IPS-18c (cell line): ENCODE data around the gene DYNLRB1.

ENCODE experiments used
- H3K4me3 ChIP-seq: 2 replicates; pipeline ENCODE4 v1.7.0; 2013; ENCODE audit warnings: low read depth, mild to moderate bottlenecking, low read length, moderate library complexity; ENCODE audit not compliant: insufficient read depth
- H3K9me3 ChIP-seq: one replicate; pipeline ENCODE4 v1.6.1; 2013; ENCODE audit warnings: mild to moderate bottlenecking, low read length, moderate library complexity; ENCODE audit not compliant: control insufficient read depth, insufficient read depth

Gene DYNLRB1

GRCh38 chr20:34562641-34563040 is 46.4 kb downstream of the DYNLRB1 start:
- no peak overlapping the region for H3K4me3 ChIP-seq

GRCh38 chr20:34564833-34565232 is 48.6 kb downstream of the DYNLRB1 start:
- H3K9me3 ChIP-seq: no peaks in the 10 kb centered on the region
- no peak overlapping the region for H3K4me3 ChIP-seq

More at GRCh38 chr20:34562641-34563040, 46.4 kb downstream of the DYNLRB1 start:
- H3K9me3 ChIP-seq: no peaks in the 10 kb centered on the region

GRCh38 chr20:34566978-34567891 is 51.0 kb downstream of the DYNLRB1 start:
- Histone ChIP-seq H3K4me3 (no peak overlapping the region), H3K9me3 (no peaks in the 10 kb centered on the region)

GRCh38 chr20:34567892-34568865 is 52.0 kb downstream of the DYNLRB1 start:
- H3K4me3 ChIP-seq: no peak overlapping the region
- H3K9me3 ChIP-seq: no peaks in the 10 kb centered on the region

- H3K4me3 ChIP-seq: no peak overlapping the region
- no peaks in the 10 kb centered on the region for H3K9me3 ChIP-seq
Observed at GRCh38 chr20:34569598-34569997, 53.4 kb downstream of the DYNLRB1 start.

GRCh38 chr20:34570859-34571306 is 54.7 kb downstream of the DYNLRB1 start:
- peaks cover 4% of the 10 kb centered on the region for H3K9me3 ChIP-seq
- no peak overlapping the region for H3K4me3 ChIP-seq

- Histone ChIP-seq H3K9me3 (peaks cover 4% of the 10 kb centered on the region), H3K4me3 (no peak overlapping the region)
Observed at GRCh38 chr20:34571753-34572152, 55.5 kb downstream of the DYNLRB1 start.

GRCh38 chr20:34573541-34574300 is 57.5 kb downstream of the DYNLRB1 start:
- Histone ChIP-seq H3K4me3 (no peak overlapping the region), H3K9me3 (peaks cover 4% of the 10 kb centered on the region)

DNA sequence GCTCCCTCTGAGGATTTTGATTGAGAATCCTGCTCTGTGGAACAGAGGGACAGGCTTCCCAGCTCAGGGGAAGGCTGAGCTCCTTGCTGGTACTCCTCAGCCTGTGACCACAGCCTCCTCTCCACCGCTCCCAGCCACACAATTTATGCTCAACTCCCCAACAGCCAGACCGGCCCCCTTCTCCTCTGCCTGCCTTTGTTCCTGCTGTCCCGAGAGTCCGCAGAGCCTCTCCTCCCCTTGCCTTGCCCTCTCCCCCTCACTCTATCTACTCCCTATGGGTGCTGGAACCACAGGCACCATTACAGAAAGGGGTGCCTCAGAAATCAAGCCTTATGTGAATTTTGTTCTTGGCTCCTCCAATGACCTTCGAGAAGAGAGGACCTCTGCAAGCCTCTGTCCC is 58.2 kb downstream of the DYNLRB1 start:
- Histone ChIP-seq H3K4me3 (no peak overlapping the region), H3K9me3 (peaks cover 4% of the 10 kb centered on the region)

DNA sequence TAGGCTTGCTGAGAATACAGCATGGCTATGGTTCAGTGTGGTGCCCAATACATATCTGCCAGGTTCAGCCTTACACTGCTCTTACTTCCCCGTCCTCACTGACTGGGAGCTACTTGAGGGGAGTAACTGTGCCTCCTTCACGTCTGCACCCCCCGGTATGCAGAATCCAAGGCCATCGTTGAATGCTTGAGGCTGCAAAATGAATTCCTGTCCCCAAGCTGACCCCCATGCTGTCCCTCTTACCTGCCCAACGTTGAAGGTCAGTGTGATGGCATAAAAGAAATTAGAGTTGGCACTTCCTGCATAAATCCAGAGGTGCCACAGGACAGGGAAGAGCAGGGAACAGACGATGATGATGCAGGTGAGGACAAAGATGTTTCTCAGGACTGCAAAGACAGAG is 58.6 kb downstream of the DYNLRB1 start:
- Histone ChIP-seq H3K4me3 (no peak overlapping the region), H3K9me3 (peaks cover 4% of the 10 kb centered on the region)

GRCh38 chr20:34575271-34575670 is 59.0 kb downstream of the DYNLRB1 start:
- H3K9me3 ChIP-seq: peaks cover 4% of the 10 kb centered on the region
- no peak overlapping the region for H3K4me3 ChIP-seq

GRCh38 chr20:34575756-34576155 is 59.5 kb downstream of the DYNLRB1 start:
- H3K4me3 ChIP-seq: no peak overlapping the region
- peaks cover 4% of the 10 kb centered on the region for H3K9me3 ChIP-seq

GRCh38 chr20:34577061-34577460 is 60.8 kb downstream of the DYNLRB1 start:
- H3K4me3 ChIP-seq: no peak overlapping the region
- peaks cover 4% of the 10 kb centered on the region for H3K9me3 ChIP-seq

DNA sequence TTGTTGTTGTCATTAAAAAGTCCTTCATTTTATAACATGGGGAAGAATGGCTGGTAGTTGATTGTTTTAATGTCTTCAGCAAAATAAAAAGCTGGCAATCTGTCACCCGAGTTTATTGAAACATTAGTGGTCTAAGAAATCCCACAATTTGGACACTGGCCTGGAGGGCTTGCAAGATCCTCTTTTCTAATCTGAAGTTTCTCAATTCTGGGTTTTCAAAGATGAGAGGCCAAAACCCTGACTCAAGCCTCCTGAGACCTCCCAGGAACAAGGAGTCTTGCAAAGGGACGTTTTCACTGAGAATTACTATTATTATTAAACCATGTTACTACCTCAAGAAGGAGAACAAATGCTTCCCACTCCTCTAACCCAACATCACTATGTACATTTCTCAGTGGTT is 61.8 kb downstream of the DYNLRB1 start:
- Histone ChIP-seq H3K9me3 (peaks cover 4% of the 10 kb centered on the region), H3K4me3 (no peak overlapping the region)

DNA sequence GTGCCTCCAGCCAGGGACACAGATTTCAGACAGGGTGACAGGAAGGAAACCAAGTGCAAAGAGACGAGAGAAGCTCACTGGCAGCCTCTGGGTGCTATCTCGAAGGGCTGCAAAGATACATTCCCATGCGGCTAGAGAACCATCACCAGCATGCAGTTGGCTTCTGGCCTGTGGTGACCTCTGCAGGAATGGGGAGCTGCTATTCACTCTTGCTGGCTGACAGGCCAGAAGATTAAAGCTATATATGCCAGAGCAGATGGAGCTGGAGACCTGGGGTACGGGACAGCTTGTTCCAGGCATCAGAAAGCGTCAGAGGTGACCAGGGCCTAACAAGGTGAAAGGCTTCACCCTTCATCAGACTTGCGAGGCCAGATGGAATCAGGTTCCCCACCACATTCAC is 62.3 kb downstream of the DYNLRB1 start:
- Histone ChIP-seq H3K9me3 (peaks cover 4% of the 10 kb centered on the region), H3K4me3 (no peak overlapping the region)

DNA sequence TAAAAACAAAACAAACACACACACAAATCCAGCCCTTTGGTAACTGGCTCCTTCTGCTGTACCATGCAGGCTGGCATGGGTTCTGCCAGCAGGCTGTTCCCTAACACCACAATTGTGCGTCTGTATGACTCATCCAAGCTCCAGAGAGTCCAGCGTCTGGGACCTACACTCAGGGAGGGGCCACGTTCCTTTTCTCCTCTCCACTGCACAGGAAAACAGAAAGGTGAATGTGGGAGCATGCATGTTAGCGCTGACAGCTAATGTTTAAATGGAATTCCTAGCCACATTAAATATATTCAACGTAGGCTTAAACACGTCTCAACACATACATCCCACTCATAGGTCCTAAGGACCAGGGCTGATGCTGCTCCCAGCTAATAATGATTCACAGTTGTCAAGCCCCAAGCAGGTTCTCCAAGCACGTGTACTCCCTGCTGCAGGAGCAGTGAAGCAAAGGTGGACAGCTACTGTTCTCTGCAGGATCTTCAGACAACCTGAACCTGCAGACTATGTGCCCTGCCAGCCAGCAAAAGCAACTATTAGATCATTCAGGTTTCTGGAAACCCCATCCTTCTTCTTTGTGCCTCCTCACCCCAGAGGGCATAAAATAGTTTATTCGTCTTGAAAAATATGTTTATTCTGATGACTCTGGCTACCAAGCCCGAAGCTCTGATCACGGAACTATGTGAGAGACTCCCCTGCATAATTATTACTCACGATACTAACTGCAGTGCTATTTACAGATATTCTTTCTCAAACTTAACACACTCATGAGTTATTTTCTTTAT is 63.2 kb downstream of the DYNLRB1 start:
- Histone ChIP-seq H3K9me3 (peaks cover 4% of the 10 kb centered on the region), H3K4me3 (no peak overlapping the region)
